HepG2 (cell line): ENCODE data around the gene E2F3. TPM values are rescaled to one million over a fixed set of nuclear protein-coding genes. Genes with fewer than 3 reads are reported as not detected.

Source experiments
- ATAC-seq: fragments of 200-7000 bp; cut with Tn5 transposase; 3 replicates; pipeline ENCODE4 v1.9.1; 2020; ENCODE audit warnings: mild to moderate bottlenecking, moderate library complexity
- BruUV-seq: library from RNA; stranded (reverse); fragments of 400-500 nt; replicated peaks from 2 replicates; lab custom pipeline; 2021; lab: Mats Ljungman, UMichigan
- CTCF ChIA-PET: fragments of 300-600 bp; formaldehyde crosslinking; extraction: SDS; loops from one replicate; lab custom pipeline; 2021; ENCODE audit warnings: low total read pairs, inconsistent platforms, low intra/inter-chr PET ratio; lab: Yijun Ruan, JAX
- POLR2A ChIA-PET: fragments of 350-600 bp; sonication (Branson Sonifier 250); formaldehyde crosslinking; loops from one replicate; lab custom pipeline; 2020; ENCODE audit warnings: antibody characterized with exemption, inconsistent platforms; lab: Yijun Ruan, JAX
- DNase-seq: peaks from one replicate; pipeline ENCODE4 v3.0.0-alpha.2; 2015; ENCODE audit warnings: low spot score
- FAIRE-seq: peaks from 3 replicates; lab custom pipeline; 2011; peaks lifted over from hg19 to GRCh38; lab: Jason Lieb, UNC
- H2AFZ ChIP-seq: one replicate; pipeline ENCODE4 v1.6.1; 2011; ENCODE audit warnings: low read length, inconsistent platforms
- H3K27ac ChIP-seq: fragments of 300-600 bp; 3 replicates; pipeline ENCODE4 v1.8.0; 2011; ENCODE audit warnings: mixed run types, mild to moderate bottlenecking, mixed read lengths, low read length, inconsistent platforms; ENCODE audit not compliant: insufficient read depth; ENCODE audit errors: extremely low read length
- H3K27me3 ChIP-seq, 2 experiments: fragments of 200-600 bp in 1 of 2; 2 replicates in 1 of 2; 3 replicates in 1 of 2; pipeline versions ENCODE4 v1.6.0 to v1.8.0; 2011; ENCODE audit warnings: low read length in 2 of 2, mild to moderate bottlenecking in 2 of 2, moderate library complexity in 2 of 2, inconsistent platforms in 1 of 2; ENCODE audit not compliant: insufficient read depth in 2 of 2, control insufficient read depth in 1 of 2
- H3K36me3 ChIP-seq, 2 experiments: fragments of 200-600 bp in 1 of 2; replicated peaks in 1 of 2; 2 replicates in 1 of 2; 3 replicates in 1 of 2; pipeline versions ENCODE4 v1.5.1 to v1.8.0; 2011; ENCODE audit warnings: low read length in 2 of 2, inconsistent platforms in 1 of 2; ENCODE audit not compliant: insufficient read depth in 2 of 2, control insufficient read depth in 1 of 2
- H3K4me1 ChIP-seq: 2 replicates; pipeline ENCODE4 v1.5.1; 2012; ENCODE audit warnings: low read length, inconsistent platforms; ENCODE audit not compliant: insufficient read depth
- H3K4me2 ChIP-seq: 2 replicates; pipeline ENCODE4 v1.6.0; 2011; ENCODE audit warnings: low read depth, low read length, inconsistent platforms
- H3K4me3 ChIP-seq, 3 experiments: fragments of 200-600 bp in 1 of 3; sonication (generic), shearing (Covaris generic) in 1 of 3; replicated peaks in 1 of 3; 2 replicates each; pipeline ENCODE4 v1.5.1; 2011 to 2016; ENCODE audit warnings: low read length in 3 of 3, inconsistent platforms in 2 of 3, low read depth in 2 of 3, mild to moderate bottlenecking in 2 of 3, control low read depth in 1 of 3, mixed read lengths in 1 of 3; ENCODE audit not compliant: insufficient read depth in 1 of 3
- H3K79me2 ChIP-seq: one replicate; pipeline ENCODE4 v1.6.1; 2011; ENCODE audit warnings: low read length, inconsistent platforms; ENCODE audit not compliant: insufficient read depth
- H3K9ac ChIP-seq: 2 replicates; pipeline ENCODE4 v1.6.0; 2011; ENCODE audit warnings: mild to moderate bottlenecking, low read depth, low read length, inconsistent platforms; ENCODE audit not compliant: insufficient read depth
- H3K9me3 ChIP-seq: 2 replicates; pipeline ENCODE4 v1.5.1; 2012; ENCODE audit warnings: mild to moderate bottlenecking, low read length
- H4K20me1 ChIP-seq: 2 replicates; pipeline ENCODE4 v1.6.0; 2011; ENCODE audit warnings: inconsistent platforms, mild to moderate bottlenecking, low read length, moderate library complexity; ENCODE audit not compliant: insufficient read depth
- BHLHE40 ChIP-seq: IDR thresholded peaks from 2 replicates; pipeline ENCODE4 v1.6.1; 2011; ENCODE audit warnings: low read length, improper control_type of control experiment
- CENPT ChIP-seq: sonication (generic); formaldehyde crosslinking; IDR thresholded peaks from 2 replicates; pipeline ENCODE4 v1.8.0; 2022; ENCODE audit warnings: low read depth, mild to moderate bottlenecking, moderate library complexity, missing genetic modification reagents
- GPN1 ChIP-seq: sonication (generic); formaldehyde crosslinking; IDR thresholded peaks from 2 replicates; pipeline ENCODE4 v1.5.1; 2020; ENCODE audit warnings: missing genetic modification reagents, borderline replicate concordance
- HNRNPH1 ChIP-seq: fragments of 200-400 bp; formaldehyde crosslinking; optimal IDR thresholded peaks from 2 replicates; pipeline ENCODE3; 2017; ENCODE audit warnings: mild to moderate bottlenecking, low read depth, low read length
- KLF15 ChIP-seq: sonication (generic); formaldehyde crosslinking; IDR thresholded peaks from 2 replicates; pipeline ENCODE4 v1.8.1; 2023; ENCODE audit warnings: borderline replicate concordance, mild to moderate bottlenecking, inconsistent platforms, missing genetic modification reagents, mixed read lengths
- MBNL3 ChIP-seq: fragments of 250-450 bp; sonication (Bioruptor Pico); conservative IDR thresholded peaks from 2 replicates; pipeline ENCODE4 v1.8.0; 2022; ENCODE audit warnings: mild to moderate bottlenecking, inconsistent platforms
- MTF1 ChIP-seq: sonication (generic); formaldehyde crosslinking; IDR thresholded peaks from 2 replicates; pipeline ENCODE4 v1.5.0; 2020; ENCODE audit warnings: missing genetic modification reagents
- MXI1 ChIP-seq: IDR thresholded peaks from 3 replicates; pipeline ENCODE4 v1.6.1; 2012; ENCODE audit warnings: low read depth, low read length, inconsistent platforms, borderline replicate concordance
- POLR2AphosphoS5 ChIP-seq: IDR thresholded peaks from 2 replicates; pipeline ENCODE4 v1.6.1; 2012; ENCODE audit warnings: low read depth, low read length
- RARG ChIP-seq: sonication (generic); formaldehyde crosslinking; IDR thresholded peaks from 2 replicates; pipeline ENCODE4 v1.4.0; 2020; ENCODE audit warnings: low read depth, mild to moderate bottlenecking, missing genetic modification reagents
- RNF219 ChIP-seq: sonication (generic); formaldehyde crosslinking; IDR thresholded peaks from 2 replicates; pipeline ENCODE4 v1.5.0; 2020; ENCODE audit warnings: mild to moderate bottlenecking, missing genetic modification reagents
- SKI ChIP-seq: fragments of 450-650 bp; IDR thresholded peaks from one replicate; pipeline ENCODE4 v1.6.1; 2018; ENCODE audit warnings: mild to moderate bottlenecking; ENCODE audit not compliant: partially characterized antibody
- SP5 ChIP-seq: IDR thresholded peaks from 2 replicates; pipeline ENCODE4 v1.6.1; 2016; ENCODE audit warnings: low read depth, borderline replicate concordance
- TMF1 ChIP-seq: sonication (generic); formaldehyde crosslinking; IDR thresholded peaks from 2 replicates; pipeline ENCODE4 v1.8.1; 2022; ENCODE audit warnings: low read depth, missing genetic modification reagents
- XBP1 ChIP-seq: sonication (generic); formaldehyde crosslinking; IDR thresholded peaks from 2 replicates; pipeline ENCODE4 v1.5.0; 2020; ENCODE audit warnings: missing genetic modification reagents
- ZNF282 ChIP-seq: fragments of 450-650 bp; IDR thresholded peaks from 2 replicates; pipeline ENCODE4 v1.6.1; 2018; ENCODE audit not compliant: partially characterized antibody
- ZNF3 ChIP-seq: IDR thresholded peaks from 2 replicates; pipeline ENCODE4 v1.7.0; 2017; ENCODE audit warnings: inconsistent platforms
- WGBS: methylation state at CpG from one replicate; pipeline ENCODE4 v1.1.6; 2017; ENCODE audit warnings: low lambda C conversion rate; 5-methylcytosine and 5-hydroxymethylcytosine counted together
- in situ Hi-C: cut with HindIII; loops from 2 replicates; pipeline ENCODE4 v1.10.0; 2017; ENCODE audit warnings: low pct_unique_long_range_greater_than_20kb; ENCODE audit not compliant: extremely low pct_ligation_motif_present
- intact Hi-C: fragments of 100-400 bp; cut with micrococcal nuclease; formaldehyde crosslinking; loops from one replicate; pipeline ENCODE4 v1.10.0; 2022; ENCODE audit not compliant: unreplicated experiment
- polyA plus RNA-seq, 8 experiments: library from polyadenylated mRNA; depleted of rRNA in 3 of 8; stranded (reverse) in 7 of 8; unstranded in 1 of 8; fragments of >200 nt; fragmentation: Illumina TruSeq in 4 of 8; extraction: Trizol in 4 of 8; gene quantifications; 2 replicates each; pipeline versions ENCODE4 v1.2.1 to v1.2.3, GENCODE V29; 2011 to 2016; ENCODE audit warnings: low read depth in 4 of 8, missing spikeins in 1 of 8, mixed read lengths in 1 of 8; ENCODE audit not compliant: insufficient read depth in 1 of 8
- total RNA-seq, 5 experiments: library from RNA; depleted of rRNA; stranded (reverse); fragments of >200 nt; fragmentation: Illumina TruSeq; extraction: Trizol; gene quantifications; 2 replicates each; pipeline ENCODE4 v1.2.3, GENCODE V29; 2016; ENCODE audit warnings: low read depth in 1 of 5
- TF ChIP-seq, protein P1 (sequence below): fragments of 450-650 bp; IDR thresholded peaks from 2 replicates; pipeline ENCODE4 v1.6.1; 2017; ENCODE audit warnings: mild to moderate bottlenecking

E2F3 gene
- total and polyA plus RNA-seq, 2 of the 13 experiments (the other 11 are each of a cell fraction or from before 2014, with no cell fraction given), result 8.5 to 12.7 TPM

DNA sequence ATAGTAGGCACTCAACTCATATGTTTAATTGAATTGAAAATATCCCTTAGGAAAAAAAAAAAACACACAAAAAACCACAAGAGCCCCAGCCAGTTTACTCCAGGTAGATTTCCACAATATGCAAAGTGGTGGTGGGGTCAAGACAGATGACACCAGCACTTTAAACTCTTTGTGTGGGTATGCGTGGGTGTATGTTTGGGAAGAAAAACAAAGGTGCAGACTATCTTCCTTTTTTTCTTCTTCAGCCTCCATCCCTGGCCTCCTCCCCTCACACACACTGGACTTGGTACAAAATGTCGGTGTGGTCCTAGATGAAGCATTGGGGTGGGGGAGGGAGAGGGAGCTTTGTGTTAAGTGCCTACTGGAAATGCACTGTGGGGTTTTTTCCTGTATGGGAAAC lies 90.4 kb downstream of the E2F3 start:
- BruUV-seq, result no TSS peak

More for the DNA sequence above, 90.4 kb downstream of the E2F3 start:
- intact Hi-C loops, result no loop called here
- DNase-seq (no peak), ATAC-seq (no peak), FAIRE-seq (no peak)
- TF ChIP-seq XBP1 (CRISPR knock-in tag), result no peak
- no peak for TF ChIP-seq SKI
- no peak for TF ChIP-seq GPN1 (CRISPR knock-in tag)
- no peak for TF ChIP-seq ZNF3 (CRISPR knock-in tag)
- TF ChIP-seq CENPT (CRISPR knock-in tag), result no peak
- TF ChIP-seq, protein P1, sequence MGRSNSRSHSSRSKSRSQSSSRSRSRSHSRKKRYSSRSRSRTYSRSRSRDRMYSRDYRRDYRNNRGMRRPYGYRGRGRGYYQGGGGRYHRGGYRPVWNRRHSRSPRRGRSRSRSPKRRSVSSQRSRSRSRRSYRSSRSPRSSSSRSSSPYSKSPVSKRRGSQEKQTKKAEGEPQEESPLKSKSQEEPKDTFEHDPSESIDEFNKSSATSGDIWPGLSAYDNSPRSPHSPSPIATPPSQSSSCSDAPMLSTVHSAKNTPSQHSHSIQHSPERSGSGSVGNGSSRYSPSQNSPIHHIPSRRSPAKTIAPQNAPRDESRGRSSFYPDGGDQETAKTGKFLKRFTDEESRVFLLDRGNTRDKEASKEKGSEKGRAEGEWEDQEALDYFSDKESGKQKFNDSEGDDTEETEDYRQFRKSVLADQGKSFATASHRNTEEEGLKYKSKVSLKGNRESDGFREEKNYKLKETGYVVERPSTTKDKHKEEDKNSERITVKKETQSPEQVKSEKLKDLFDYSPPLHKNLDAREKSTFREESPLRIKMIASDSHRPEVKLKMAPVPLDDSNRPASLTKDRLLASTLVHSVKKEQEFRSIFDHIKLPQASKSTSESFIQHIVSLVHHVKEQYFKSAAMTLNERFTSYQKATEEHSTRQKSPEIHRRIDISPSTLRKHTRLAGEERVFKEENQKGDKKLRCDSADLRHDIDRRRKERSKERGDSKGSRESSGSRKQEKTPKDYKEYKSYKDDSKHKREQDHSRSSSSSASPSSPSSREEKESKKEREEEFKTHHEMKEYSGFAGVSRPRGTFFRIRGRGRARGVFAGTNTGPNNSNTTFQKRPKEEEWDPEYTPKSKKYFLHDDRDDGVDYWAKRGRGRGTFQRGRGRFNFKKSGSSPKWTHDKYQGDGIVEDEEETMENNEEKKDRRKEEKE, result no peak
- no peak for TF ChIP-seq RNF219 (CRISPR knock-in tag)
- no peak for TF ChIP-seq MBNL3 (CRISPR knock-in tag)
- TF ChIP-seq KLF15, result no peak
- no peak for TF ChIP-seq BHLHE40
- TF ChIP-seq TMF1 (CRISPR knock-in tag), result no peak
- no peak for TF ChIP-seq MTF1
- TF ChIP-seq HNRNPH1, result no peak
- no peak for TF ChIP-seq MXI1
- TF ChIP-seq RARG (CRISPR knock-in tag), result no peak
- no peak for TF ChIP-seq SP5 (CRISPR knock-in tag)
- TF ChIP-seq POLR2AphosphoS5, result no peak
- no peak for TF ChIP-seq ZNF282
- Histone ChIP-seq H3K4me3 (no peak overlapping the region), H3K27ac (no peak overlapping the region), H3K79me2 (no peaks in the 10 kb centered on the region), H3K4me2 (no peak overlapping the region), H3K4me1 (peaks cover 9% of the 10 kb centered on the region), H2AFZ (no peak overlapping the region), H3K27me3 (no peaks in the 10 kb centered on the region), H3K36me3 (peaks cover 11 to 41% of the 10 kb centered on the region in 2 experiments), H4K20me1 (no peaks in the 10 kb centered on the region), H3K9ac (no peak overlapping the region), H3K9me3 (no peaks in the 10 kb centered on the region)
- in situ Hi-C loops, result no loop called here
- CTCF ChIA-PET, result no interaction called here
- WGBS, result 100% methylated on average over 2 of the region's 2 CpGs
- POLR2A ChIA-PET, result no interaction called here
